Naive thymus-derived CD4-positive, alpha-beta T cell (primary cell): ENCODE data around the gene HMGXB3. TPM values are rescaled to one million over a fixed set of nuclear protein-coding genes. Genes with fewer than 3 reads are reported as not detected.

Experiments
- ATAC-seq: fragments of 150-1000 bp; cut with Tn5 transposase; 2 replicates; pipeline ENCODE4 v1.10.0; 2021; ENCODE audit warnings: mild to moderate bottlenecking, moderate library complexity
- CTCF ChIA-PET: fragments of 350-600 bp; sonication (Branson Sonifier 250); formaldehyde crosslinking; loops from one replicate; lab custom pipeline; 2021; ENCODE audit warnings: antibody characterized with exemption; lab: Charles Lee
- POLR2A ChIA-PET: fragments of 350-600 bp; sonication (Branson Sonifier 250); formaldehyde crosslinking; loops from one replicate; lab custom pipeline; 2021; ENCODE audit warnings: antibody characterized with exemption, inconsistent platforms; lab: Charles Lee
- DNase-seq, 9 donors: peaks; one replicate each; pipeline versions ENCODE4 v3.0.0 to v3.0.0-alpha.2; 2020 to 2022; ENCODE audit warnings: mixed read lengths in 1 of 9
- H3K27ac ChIP-seq: one replicate; pipeline ENCODE4 v1.7.0; 2013; ENCODE audit warnings: mild to moderate bottlenecking, low read depth, low read length, moderate library complexity
- H3K27me3 ChIP-seq, 2 donors: one replicate each; pipeline ENCODE4 v1.7.0; 2013; ENCODE audit warnings: low read length in 2 of 2, mild to moderate bottlenecking in 2 of 2, moderate library complexity in 2 of 2; ENCODE audit not compliant: control insufficient read depth in 2 of 2, insufficient read depth in 2 of 2
- H3K36me3 ChIP-seq, 3 experiments: 1 replicate in 2 of 3; 2 replicates in 1 of 3; pipeline ENCODE4 v1.7.0; 2013; ENCODE audit warnings: low read length in 3 of 3, mild to moderate bottlenecking in 3 of 3, moderate library complexity in 1 of 3; ENCODE audit not compliant: insufficient read depth in 3 of 3, control insufficient read depth in 2 of 3
- H3K4me1 ChIP-seq, 2 donors: one replicate each; pipeline ENCODE4 v1.7.0; 2013; ENCODE audit warnings: low read length in 2 of 2, mild to moderate bottlenecking in 2 of 2, moderate library complexity in 1 of 2; ENCODE audit not compliant: control insufficient read depth in 2 of 2, insufficient read depth in 2 of 2
- H3K4me3 ChIP-seq: 2 replicates; pipeline ENCODE4 v1.7.0; 2013; ENCODE audit warnings: mild to moderate bottlenecking, low read length
- H3K9me3 ChIP-seq, 3 experiments: 1 replicate in 2 of 3; 2 replicates in 1 of 3; pipeline ENCODE4 v1.7.0; 2013; ENCODE audit warnings: low read length in 3 of 3; ENCODE audit not compliant: control insufficient read depth in 2 of 3
- H3K27ac Mint-ChIP-seq, 9 donors: one replicate each; pipeline ENCODE4 v1.8.0; 2020 to 2022; ENCODE audit warnings: mixed read lengths in 9 of 9, mild to moderate bottlenecking in 8 of 9, moderate library complexity in 5 of 9, inconsistent platforms in 2 of 9
- H3K27me3 Mint-ChIP-seq, 5 donors: one replicate each; pipeline ENCODE4 v1.8.0; 2021 to 2022; ENCODE audit warnings: mixed read lengths in 5 of 5, mild to moderate bottlenecking in 1 of 5
- H3K36me3 Mint-ChIP-seq, 5 donors: one replicate each; pipeline ENCODE4 v1.8.0; 2020 to 2022; ENCODE audit warnings: mixed read lengths in 5 of 5, mild to moderate bottlenecking in 3 of 5, inconsistent platforms in 1 of 5
- H3K4me1 Mint-ChIP-seq, 7 donors: one replicate each; pipeline ENCODE4 v1.8.0; 2020 to 2022; ENCODE audit warnings: mixed read lengths in 7 of 7, mild to moderate bottlenecking in 3 of 7, inconsistent platforms in 1 of 7
- H3K4me3 Mint-ChIP-seq, 10 donors: one replicate each; pipeline ENCODE4 v1.8.0; 2020 to 2022; ENCODE audit warnings: mild to moderate bottlenecking in 10 of 10, mixed read lengths in 10 of 10, moderate library complexity in 6 of 10, inconsistent platforms in 2 of 10
- H3K9me3 Mint-ChIP-seq, 11 donors: one replicate each; pipeline ENCODE4 v1.8.0; 2020 to 2022; ENCODE audit warnings: mixed read lengths in 11 of 11, mild to moderate bottlenecking in 4 of 11, inconsistent platforms in 1 of 11, moderate library complexity in 1 of 11
- intact Hi-C, 2 donors: fragments of 100-400 bp; cut with micrococcal nuclease; formaldehyde crosslinking; loops; one replicate each; pipeline ENCODE4 v1.15.1; 2023
- polyA plus RNA-seq, 2 donors: library from polyadenylated mRNA; unstranded; fragments of 300-500 nt; fragmentation: Illumina TruSeq; gene quantifications; one replicate each; pipeline ENCODE4 v1.2.3, GENCODE V29; 2021
- total RNA-seq, 6 experiments: library from RNA in 5 of 6; stranded (reverse) in 5 of 6; gene quantifications; 1 replicate in 5 of 6; 2 replicates in 1 of 6; pipeline ENCODE4 v1.2.3 and lab custom pipeline; 2021 to 2026

HMGXB3 gene
- total and polyA plus RNA-seq, 7 experiments from 2014 or later, result 8.2 to 40.6 (median 29.3) TPM

- peak overlapping the region in 1 of 9 donors; percentile 28 for H3K27ac Mint-ChIP-seq
- H3K9me3 ChIP-seq, result no peaks in the 10 kb centered on the region
- peaks cover 6 to 10% of the 10 kb centered on the region in 2 donors for H3K4me1 ChIP-seq
- ChIA-PET CTCF (interaction anchor here (1.0 kb wide), 1 partner anchor 164 kb away, joined by 3 read pairs; no protein-coding TSS in a partner anchor), POLR2A (interaction anchor here (1.0 kb wide), 1 partner anchor 36 kb away, joined by 4 read pairs; the partner anchor contains the start of gene SLC26A2)
- no peak overlapping the region for H3K4me3 Mint-ChIP-seq
- H3K27ac ChIP-seq, result no peak overlapping the region
- DNase-seq, result no peak
- no peaks in the 10 kb centered on the region for H3K27me3 Mint-ChIP-seq
- ATAC-seq, result no peak
- no peaks in the 10 kb centered on the region for H3K9me3 Mint-ChIP-seq
- H3K4me3 ChIP-seq, result no peak overlapping the region
- H3K27me3 ChIP-seq, result no peaks in the 10 kb centered on the region
- H3K4me1 Mint-ChIP-seq, result peaks cover 13 to 19% (median 17%) of the 10 kb centered on the region in 7 donors
- peaks cover 0 to 17% (median 11%) of the 10 kb centered on the region in 5 donors for H3K36me3 Mint-ChIP-seq
- H3K36me3 ChIP-seq, result peaks cover 0 to 23% (median 0%) of the 10 kb centered on the region in 3 experiments
- intact Hi-C loops, result no loop called here
Measured at GRCh38 chr5:149996205-149996890, 4.2 kb upstream of the HMGXB3 start.

DNA sequence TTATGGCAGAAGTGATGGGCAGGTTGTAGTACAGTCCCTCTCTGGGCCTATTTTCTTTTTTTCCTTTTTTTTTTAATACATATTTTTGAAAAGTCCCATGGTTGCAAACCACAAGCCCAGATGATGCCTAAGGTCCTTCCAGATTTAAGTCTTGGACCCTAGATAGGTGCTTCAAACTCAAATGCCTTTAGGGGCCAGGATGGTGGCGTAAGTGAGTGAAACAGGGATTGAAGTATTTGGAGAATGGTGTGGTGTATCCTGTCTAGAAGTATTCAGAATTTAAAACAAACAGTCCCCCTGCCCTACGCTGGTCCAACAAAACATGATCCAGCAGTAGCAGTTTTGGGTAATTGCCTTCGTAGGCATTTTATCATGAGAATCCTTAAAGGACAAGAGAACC is 2.3 kb upstream of the HMGXB3 start:
- intact Hi-C loops, result no loop called here
- ChIA-PET POLR2A (interaction anchor here (1.1 kb wide), 1 partner anchor 38 kb away, joined by 3 read pairs; the partner anchor contains the start of gene SLC26A2), CTCF (no interaction called here)
- ATAC-seq, result no peak
- Histone ChIP-seq H3K36me3 (peaks cover 0 to 23% (median 0%) of the 10 kb centered on the region in 3 experiments), H3K27ac (no peak overlapping the region), H3K9me3 (no peaks in the 10 kb centered on the region), H3K27me3 (no peaks in the 10 kb centered on the region), H3K4me1 (peaks cover 18 to 23% of the 10 kb centered on the region in 2 donors), H3K4me3 (no peak overlapping the region)
- DNase-seq, result no peak
- Mint-ChIP-seq H3K4me1 (peaks cover 30 to 38% (median 34%) of the 10 kb centered on the region in 7 donors), H3K4me3 (peak overlapping the region in 3 of 10 donors; percentile 22 to 95 (median 89)), H3K27me3 (no peaks in the 10 kb centered on the region), H3K27ac (peak overlapping the region in 1 of 9 donors; percentile 7), H3K9me3 (no peaks in the 10 kb centered on the region), H3K36me3 (peaks cover 1 to 17% (median 11%) of the 10 kb centered on the region in 5 donors)

- Mint-ChIP-seq H3K36me3 (peaks cover 5 to 19% (median 15%) of the 10 kb centered on the region in 5 donors), H3K4me1 (peaks cover 30 to 48% (median 39%) of the 10 kb centered on the region in 7 donors), H3K9me3 (no peaks in the 10 kb centered on the region), H3K27me3 (no peaks in the 10 kb centered on the region), H3K4me3 (peak overlapping the region; percentile 85 to 98 (median 93)), H3K27ac (peak overlapping the region; percentile 75 to 95 (median 93))
- Histone ChIP-seq H3K27me3 (no peaks in the 10 kb centered on the region), H3K4me1 (peaks cover 18 to 23% of the 10 kb centered on the region in 2 donors), H3K27ac (peak overlapping the region; percentile 80), H3K9me3 (no peaks in the 10 kb centered on the region), H3K4me3 (no peak overlapping the region), H3K36me3 (peaks cover 0 to 24% (median 0%) of the 10 kb centered on the region in 3 experiments)
- ChIA-PET CTCF (interaction anchor here (1.1 kb wide), 1 partner anchor 147 kb away, joined by 3 read pairs; no protein-coding TSS in a partner anchor), POLR2A (interaction anchor here (1.0 to 1.1 kb wide), 2 partner anchors 24 to 39 kb away, joined by 3 read pairs; partner anchors contain the start of gene SLC26A2)
- no peak for ATAC-seq
- intact Hi-C loops, result no loop called here
- no peak for DNase-seq
Measured at GRCh38 chr5:149999359-149999758, 1.2 kb upstream of the HMGXB3 start.

DNA sequence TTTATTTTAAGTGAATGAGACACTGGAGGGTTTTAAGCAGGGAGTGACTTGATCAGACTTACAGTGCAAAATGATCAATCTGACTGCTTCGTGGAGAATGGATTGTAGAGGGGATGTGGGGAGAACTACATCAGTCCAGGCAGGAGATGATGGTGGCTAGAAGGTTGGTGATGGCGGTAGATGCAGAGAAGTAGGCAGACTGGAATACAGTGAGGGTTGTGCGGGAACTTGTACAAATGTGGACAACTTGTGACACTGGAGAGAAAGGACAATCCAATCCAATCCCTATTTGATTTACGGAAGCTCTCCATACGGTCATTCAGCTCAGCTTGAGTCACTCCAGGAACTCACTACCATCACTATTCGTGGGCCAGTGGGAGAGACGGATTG is 678 bp upstream of the HMGXB3 start:
- Mint-ChIP-seq H3K36me3 (peaks cover 6 to 22% (median 21%) of the 10 kb centered on the region in 5 donors), H3K27ac (peak overlapping the region; percentile 75 to 95 (median 93)), H3K9me3 (no peaks in the 10 kb centered on the region), H3K4me3 (peak overlapping the region; percentile 85 to 98 (median 93)), H3K4me1 (peaks cover 32 to 53% (median 44%) of the 10 kb centered on the region in 7 donors), H3K27me3 (no peaks in the 10 kb centered on the region)
- intact Hi-C loops, result loop anchor here (1.0 to 10.0 kb wide), 16 partner anchors 10 to 1771 kb away; partner anchors contain the start of genes CSNK1A1 (in 2 of the 2), G3BP1 (in 2 of the 2), SLC26A2 (in 2 of the 2) and TCOF1 (in 2 of the 2)
- Histone ChIP-seq H3K27ac (peak overlapping the region; percentile 80), H3K4me1 (peaks cover 18 to 23% of the 10 kb centered on the region in 2 donors), H3K36me3 (peaks cover 0 to 28% (median 0%) of the 10 kb centered on the region in 3 experiments), H3K27me3 (no peaks in the 10 kb centered on the region), H3K9me3 (no peaks in the 10 kb centered on the region), H3K4me3 (peak overlapping the region; percentile 76)
- ATAC-seq (no peak), DNase-seq (no peak)
- ChIA-PET CTCF (interaction anchor here (0.8 to 1.5 kb wide), 3 partner anchors 40 to 166 kb away, joined by 3 to 4 read pairs (median 4); no protein-coding TSS in a partner anchor), POLR2A (interaction anchor here (0.6 to 2.3 kb wide), 7 partner anchors 9 to 450 kb away, joined by 3 to 7 read pairs (median 3); no protein-coding TSS in a partner anchor)

DNA sequence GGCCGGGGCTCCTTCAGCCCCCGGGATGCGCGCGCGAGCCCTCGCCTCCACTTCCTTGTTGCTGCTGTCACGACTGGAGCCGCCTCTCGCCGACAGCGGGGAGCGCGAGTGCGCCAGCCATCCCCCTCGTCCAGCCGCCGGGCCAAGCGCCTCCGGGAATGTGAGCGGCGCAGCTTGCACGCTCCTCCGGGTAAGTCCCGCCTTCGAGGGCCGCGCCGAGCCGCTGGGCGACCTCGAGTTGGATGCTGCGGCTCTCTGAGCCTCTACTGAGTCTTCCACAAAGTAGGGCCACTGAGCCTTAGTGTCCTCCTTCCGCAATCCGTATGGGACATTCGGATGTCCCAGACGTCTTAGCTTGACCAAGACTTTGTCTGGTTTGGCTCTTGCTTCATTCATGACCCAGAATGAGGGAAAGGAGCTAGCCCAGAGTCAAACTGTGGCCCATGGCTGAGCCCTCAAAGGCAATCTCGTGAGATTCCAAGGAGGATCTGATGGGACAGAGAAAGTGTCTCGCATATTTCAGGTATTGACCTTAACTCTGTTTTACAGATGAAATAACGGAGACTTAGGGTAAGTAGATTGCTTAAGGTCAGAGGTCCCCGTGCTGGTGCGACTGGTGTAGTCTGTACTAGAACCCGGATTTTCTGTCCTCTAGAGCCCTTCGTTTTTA is 586 bp downstream of the HMGXB3 start:
- Histone ChIP-seq H3K27me3 (no peaks in the 10 kb centered on the region), H3K9me3 (no peaks in the 10 kb centered on the region), H3K27ac (peak overlapping the region; percentile 80), H3K36me3 (peaks cover 0 to 25% (median 0%) of the 10 kb centered on the region in 3 experiments), H3K4me3 (peak overlapping the region; percentile 76), H3K4me1 (peaks cover 18 to 23% of the 10 kb centered on the region in 2 donors)
- intact Hi-C loops, result loop anchor here (1.0 to 10.0 kb wide), 19 partner anchors 11 to 1770 kb away; partner anchors contain the start of genes CSNK1A1 (in 2 of the 2), G3BP1 (in 2 of the 2), SLC26A2 (in 2 of the 2) and TCOF1 (in 2 of the 2)
- Mint-ChIP-seq H3K9me3 (no peaks in the 10 kb centered on the region), H3K27ac (peak overlapping the region; percentile 75 to 98 (median 93)), H3K36me3 (peaks cover 2 to 21% (median 14%) of the 10 kb centered on the region in 5 donors), H3K4me1 (peaks cover 33 to 55% (median 46%) of the 10 kb centered on the region in 7 donors), H3K4me3 (peak overlapping the region; percentile 86 to 99 (median 93)), H3K27me3 (no peaks in the 10 kb centered on the region)
- ChIA-PET CTCF (interaction anchor here (0.7 to 1.5 kb wide), 2 partner anchors 10 to 167 kb away, joined by 3 to 4 read pairs; no protein-coding TSS in a partner anchor), POLR2A (interaction anchor here (0.9 to 2.3 kb wide), 7 partner anchors 8 to 449 kb away, joined by 3 to 7 read pairs (median 3); partner anchors contain the start of gene SLC26A2)
- DNase-seq, result peak in 7 of 9 donors; percentile 9 to 52 (median 32)
- peak; percentile 20 for ATAC-seq
